HCT116 (cell line): ENCODE results near the gene TAC1.

Source experiments
- CEBPB ChIP-seq: IDR thresholded peaks from 2 replicates; pipeline ENCODE4 v1.6.1; 2012; ENCODE audit warnings: low read depth
- EGR1 ChIP-seq: IDR thresholded peaks from 2 replicates; pipeline ENCODE4 v1.6.1; 2012; ENCODE audit warnings: low read depth
- EZH2 ChIP-seq: fragments of 200-600 bp; sonication (generic); IDR thresholded peaks from 2 replicates; pipeline ENCODE4 v1.6.1; 2017; ENCODE audit warnings: antibody characterized with exemption, mixed run types
- FOSL1 ChIP-seq: IDR thresholded peaks from 2 replicates; pipeline ENCODE4 v1.6.1; 2012; ENCODE audit warnings: low read depth
- POLR2A ChIP-seq: IDR thresholded peaks from 2 replicates; pipeline ENCODE4 v1.7.0; 2011; ENCODE audit warnings: borderline replicate concordance; ENCODE audit not compliant: insufficient read depth, insufficient read length; ENCODE audit errors: extremely low read depth
- POLR2AphosphoS5 ChIP-seq: IDR thresholded peaks from 2 replicates; pipeline ENCODE4 v1.6.1; 2011; ENCODE audit warnings: mild to moderate bottlenecking, low read depth, low read length, moderate library complexity
- SIN3A ChIP-seq: IDR thresholded peaks from 2 replicates; pipeline ENCODE4 v1.6.1; 2012; ENCODE audit warnings: low read depth
- YY1 ChIP-seq: IDR thresholded peaks from 2 replicates; pipeline ENCODE4 v1.6.1; 2011; ENCODE audit warnings: low read length, low read depth, moderate library complexity, mild to moderate bottlenecking; ENCODE audit not compliant: insufficient replicate concordance; ENCODE audit errors: extremely low read depth
- ZFX ChIP-seq: fragments of 450-650 bp; IDR thresholded peaks from 2 replicates; pipeline ENCODE4 v1.6.1; 2017
- TF ChIP-seq, protein P1 (sequence below), 3 experiments: fragments of 200-600 bp in 1 of 3; sonication (generic) in 1 of 3; IDR thresholded peaks in 2 of 3; conservative IDR thresholded peaks in 1 of 3; 2 replicates each; pipeline ENCODE4 v1.5.1; 2012 to 2017; ENCODE audit warnings: low read depth in 2 of 3, low read length in 2 of 3, antibody characterized with exemption in 1 of 3, borderline replicate concordance in 1 of 3, control low read depth in 1 of 3, mild to moderate bottlenecking in 1 of 3, mixed read lengths in 1 of 3, mixed run types in 1 of 3, moderate library complexity in 1 of 3; ENCODE audit not compliant: insufficient read depth in 1 of 3
- TF ChIP-seq, protein P2 (sequence below): IDR thresholded peaks from 2 replicates; pipeline ENCODE4 v1.6.1; 2012
- TF ChIP-seq, protein P3 (sequence below): IDR thresholded peaks from 2 replicates; pipeline ENCODE4 v1.6.1; 2012
- TF ChIP-seq, protein P4 (sequence below): IDR thresholded peaks from 2 replicates; pipeline ENCODE4 v1.6.1; 2012; ENCODE audit warnings: low read depth
- TF ChIP-seq, protein P5 (sequence below): IDR thresholded peaks from 2 replicates; pipeline ENCODE4 v1.6.1; 2011; ENCODE audit warnings: mild to moderate bottlenecking, low read length, moderate library complexity; ENCODE audit not compliant: insufficient replicate concordance; ENCODE audit errors: extremely low read depth

DNA sequence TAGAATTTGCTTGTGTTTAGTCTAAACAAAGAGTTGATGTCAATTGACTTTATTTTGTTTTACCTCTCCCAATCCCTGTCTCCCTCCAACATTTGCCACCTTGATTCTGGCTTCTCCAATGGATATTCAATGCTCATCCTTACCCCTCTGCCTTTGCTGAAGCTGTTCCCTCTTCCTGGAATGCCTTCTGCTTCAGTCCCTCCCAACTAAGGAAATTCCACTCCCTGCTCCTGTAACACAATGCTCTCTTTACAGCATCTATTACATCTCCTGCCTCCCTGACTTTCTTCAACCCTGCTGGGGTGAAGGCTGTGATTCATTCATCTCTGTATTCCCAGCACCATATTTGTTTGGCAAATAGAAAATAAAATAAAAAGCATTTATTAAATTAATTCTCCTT, 34.5 kb upstream of the TAC1 start:
- TF ChIP-seq, protein P1, sequence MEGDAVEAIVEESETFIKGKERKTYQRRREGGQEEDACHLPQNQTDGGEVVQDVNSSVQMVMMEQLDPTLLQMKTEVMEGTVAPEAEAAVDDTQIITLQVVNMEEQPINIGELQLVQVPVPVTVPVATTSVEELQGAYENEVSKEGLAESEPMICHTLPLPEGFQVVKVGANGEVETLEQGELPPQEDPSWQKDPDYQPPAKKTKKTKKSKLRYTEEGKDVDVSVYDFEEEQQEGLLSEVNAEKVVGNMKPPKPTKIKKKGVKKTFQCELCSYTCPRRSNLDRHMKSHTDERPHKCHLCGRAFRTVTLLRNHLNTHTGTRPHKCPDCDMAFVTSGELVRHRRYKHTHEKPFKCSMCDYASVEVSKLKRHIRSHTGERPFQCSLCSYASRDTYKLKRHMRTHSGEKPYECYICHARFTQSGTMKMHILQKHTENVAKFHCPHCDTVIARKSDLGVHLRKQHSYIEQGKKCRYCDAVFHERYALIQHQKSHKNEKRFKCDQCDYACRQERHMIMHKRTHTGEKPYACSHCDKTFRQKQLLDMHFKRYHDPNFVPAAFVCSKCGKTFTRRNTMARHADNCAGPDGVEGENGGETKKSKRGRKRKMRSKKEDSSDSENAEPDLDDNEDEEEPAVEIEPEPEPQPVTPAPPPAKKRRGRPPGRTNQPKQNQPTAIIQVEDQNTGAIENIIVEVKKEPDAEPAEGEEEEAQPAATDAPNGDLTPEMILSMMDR (IDR thresholded peaks at IDR 0.05 in 2 of 3, conservative IDR thresholded peaks at IDR 0.05 in 1 of 3; ENCODE audit: borderline replicate concordance in 1 of 3, insufficient read depth in 1 of 3, low read depth in 2 of 3, low read length in 2 of 3), result no peak
- TF ChIP-seq ZFX, result no peak
- TF ChIP-seq YY1, result no peak
- TF ChIP-seq, protein P2, sequence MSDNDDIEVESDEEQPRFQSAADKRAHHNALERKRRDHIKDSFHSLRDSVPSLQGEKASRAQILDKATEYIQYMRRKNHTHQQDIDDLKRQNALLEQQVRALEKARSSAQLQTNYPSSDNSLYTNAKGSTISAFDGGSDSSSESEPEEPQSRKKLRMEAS, result no peak
- TF ChIP-seq EZH2, result no peak
- TF ChIP-seq, protein P3, sequence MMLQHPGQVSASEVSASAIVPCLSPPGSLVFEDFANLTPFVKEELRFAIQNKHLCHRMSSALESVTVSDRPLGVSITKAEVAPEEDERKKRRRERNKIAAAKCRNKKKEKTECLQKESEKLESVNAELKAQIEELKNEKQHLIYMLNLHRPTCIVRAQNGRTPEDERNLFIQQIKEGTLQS, result no peak
- TF ChIP-seq POLR2AphosphoS5, result no peak
- TF ChIP-seq POLR2A, result no peak
- no peak for TF ChIP-seq EGR1
- TF ChIP-seq SIN3A, result no peak
- TF ChIP-seq, protein P4, sequence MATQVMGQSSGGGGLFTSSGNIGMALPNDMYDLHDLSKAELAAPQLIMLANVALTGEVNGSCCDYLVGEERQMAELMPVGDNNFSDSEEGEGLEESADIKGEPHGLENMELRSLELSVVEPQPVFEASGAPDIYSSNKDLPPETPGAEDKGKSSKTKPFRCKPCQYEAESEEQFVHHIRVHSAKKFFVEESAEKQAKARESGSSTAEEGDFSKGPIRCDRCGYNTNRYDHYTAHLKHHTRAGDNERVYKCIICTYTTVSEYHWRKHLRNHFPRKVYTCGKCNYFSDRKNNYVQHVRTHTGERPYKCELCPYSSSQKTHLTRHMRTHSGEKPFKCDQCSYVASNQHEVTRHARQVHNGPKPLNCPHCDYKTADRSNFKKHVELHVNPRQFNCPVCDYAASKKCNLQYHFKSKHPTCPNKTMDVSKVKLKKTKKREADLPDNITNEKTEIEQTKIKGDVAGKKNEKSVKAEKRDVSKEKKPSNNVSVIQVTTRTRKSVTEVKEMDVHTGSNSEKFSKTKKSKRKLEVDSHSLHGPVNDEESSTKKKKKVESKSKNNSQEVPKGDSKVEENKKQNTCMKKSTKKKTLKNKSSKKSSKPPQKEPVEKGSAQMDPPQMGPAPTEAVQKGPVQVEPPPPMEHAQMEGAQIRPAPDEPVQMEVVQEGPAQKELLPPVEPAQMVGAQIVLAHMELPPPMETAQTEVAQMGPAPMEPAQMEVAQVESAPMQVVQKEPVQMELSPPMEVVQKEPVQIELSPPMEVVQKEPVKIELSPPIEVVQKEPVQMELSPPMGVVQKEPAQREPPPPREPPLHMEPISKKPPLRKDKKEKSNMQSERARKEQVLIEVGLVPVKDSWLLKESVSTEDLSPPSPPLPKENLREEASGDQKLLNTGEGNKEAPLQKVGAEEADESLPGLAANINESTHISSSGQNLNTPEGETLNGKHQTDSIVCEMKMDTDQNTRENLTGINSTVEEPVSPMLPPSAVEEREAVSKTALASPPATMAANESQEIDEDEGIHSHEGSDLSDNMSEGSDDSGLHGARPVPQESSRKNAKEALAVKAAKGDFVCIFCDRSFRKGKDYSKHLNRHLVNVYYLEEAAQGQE, result no peak
- no peak for TF ChIP-seq CEBPB
- TF ChIP-seq, protein P5, sequence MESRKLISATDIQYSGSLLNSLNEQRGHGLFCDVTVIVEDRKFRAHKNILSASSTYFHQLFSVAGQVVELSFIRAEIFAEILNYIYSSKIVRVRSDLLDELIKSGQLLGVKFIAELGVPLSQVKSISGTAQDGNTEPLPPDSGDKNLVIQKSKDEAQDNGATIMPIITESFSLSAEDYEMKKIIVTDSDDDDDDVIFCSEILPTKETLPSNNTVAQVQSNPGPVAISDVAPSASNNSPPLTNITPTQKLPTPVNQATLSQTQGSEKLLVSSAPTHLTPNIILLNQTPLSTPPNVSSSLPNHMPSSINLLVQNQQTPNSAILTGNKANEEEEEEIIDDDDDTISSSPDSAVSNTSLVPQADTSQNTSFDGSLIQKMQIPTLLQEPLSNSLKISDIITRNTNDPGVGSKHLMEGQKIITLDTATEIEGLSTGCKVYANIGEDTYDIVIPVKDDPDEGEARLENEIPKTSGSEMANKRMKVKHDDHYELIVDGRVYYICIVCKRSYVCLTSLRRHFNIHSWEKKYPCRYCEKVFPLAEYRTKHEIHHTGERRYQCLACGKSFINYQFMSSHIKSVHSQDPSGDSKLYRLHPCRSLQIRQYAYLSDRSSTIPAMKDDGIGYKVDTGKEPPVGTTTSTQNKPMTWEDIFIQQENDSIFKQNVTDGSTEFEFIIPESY, result no peak
- no peak for TF ChIP-seq FOSL1
